Common myeloid progenitor, CD34-positive (primary cell): ENCODE results near the gene PPP2R5D.

Source experiments
- CTCF ChIA-PET: fragments of 350-600 bp; sonication (Branson Sonifier 250); formaldehyde crosslinking; loops from one replicate; lab custom pipeline; 2021; ENCODE audit warnings: antibody characterized with exemption; lab: Charles Lee
- POLR2A ChIA-PET: fragments of 350-600 bp; sonication (Branson Sonifier 250); formaldehyde crosslinking; loops from one replicate; lab custom pipeline; 2021; ENCODE audit warnings: antibody characterized with exemption; lab: Charles Lee
- DNase-seq, 3 donors: peaks; one replicate each; pipeline versions ENCODE4 v3.0.0 to v3.0.0-alpha.2; 2013
- H3K27ac ChIP-seq, 2 experiments: 1 replicate in 1 of 2; 2 replicates in 1 of 2; pipeline ENCODE4 v1.7.0; 2013; ENCODE audit warnings: inconsistent platforms in 2 of 2, low read length in 2 of 2, mild to moderate bottlenecking in 2 of 2, low read depth in 1 of 2, moderate library complexity in 1 of 2; ENCODE audit not compliant: severe bottlenecking in 2 of 2, insufficient read depth in 1 of 2, poor library complexity in 1 of 2
- H3K27me3 ChIP-seq, 5 experiments: replicated peaks in 2 of 5; 1 replicate in 3 of 5; 2 replicates in 2 of 5; pipeline versions ENCODE4 v1.6.1 to v1.7.0; 2013; ENCODE audit warnings: low read length in 4 of 5, mild to moderate bottlenecking in 2 of 5, moderate library complexity in 2 of 5, inconsistent platforms in 1 of 5; ENCODE audit not compliant: insufficient read depth in 5 of 5, control insufficient read depth in 4 of 5
- H3K36me3 ChIP-seq, 4 experiments: 1 replicate in 2 of 4; 2 replicates in 2 of 4; pipeline versions ENCODE4 v1.6.1 to v1.7.0; 2013; ENCODE audit warnings: low read length in 3 of 4, control low read depth in 1 of 4, mild to moderate bottlenecking in 1 of 4; ENCODE audit not compliant: control insufficient read depth in 4 of 4, insufficient read depth in 4 of 4
- H3K4me1 ChIP-seq, 4 experiments: 1 replicate in 3 of 4; 2 replicates in 1 of 4; pipeline versions ENCODE4 v1.6.1 to v1.7.1; 2013; ENCODE audit warnings: low read length in 3 of 4, mild to moderate bottlenecking in 3 of 4, control low read depth in 1 of 4, inconsistent platforms in 1 of 4, moderate library complexity in 1 of 4; ENCODE audit not compliant: control insufficient read depth in 4 of 4, insufficient read depth in 4 of 4; ENCODE audit errors: control extremely low read depth in 1 of 4
- H3K4me3 ChIP-seq, 7 experiments: 1 replicate in 4 of 7; 2 replicates in 3 of 7; pipeline versions ENCODE4 v1.5.1 to v1.7.0; 2013; ENCODE audit warnings: mild to moderate bottlenecking in 7 of 7, low read length in 6 of 7, moderate library complexity in 6 of 7, inconsistent platforms in 2 of 7, low read depth in 2 of 7, control low read depth in 1 of 7; ENCODE audit not compliant: insufficient read depth in 4 of 7, control insufficient read depth in 1 of 7; ENCODE audit errors: extremely low read depth in 1 of 7
- H3K9me3 ChIP-seq, 5 experiments: 1 replicate in 4 of 5; 2 replicates in 1 of 5; pipeline versions ENCODE4 v1.6.1 to v1.7.1; 2013; ENCODE audit warnings: low read length in 4 of 5, mild to moderate bottlenecking in 2 of 5, inconsistent platforms in 1 of 5, low read depth in 1 of 5, moderate library complexity in 1 of 5; ENCODE audit not compliant: control insufficient read depth in 4 of 5, insufficient read depth in 2 of 5; ENCODE audit errors: control extremely low read depth in 1 of 5
- WGBS: methylation state at CpG from one replicate; pipeline ENCODE4 v1.1.5; 2013; ENCODE audit not compliant: insufficient coverage; 5-methylcytosine and 5-hydroxymethylcytosine counted together

The PPP2R5D gene

GRCh38 chr6:42963179-42963854, 21.1 kb upstream of the PPP2R5D start:
- Histone ChIP-seq H3K27ac (no peak overlapping the region), H3K4me3 (no peak overlapping the region), H3K9me3 (no peaks in the 10 kb centered on the region), H3K27me3 (peaks cover 0 to 16% (median 3%) of the 10 kb centered on the region in 5 experiments), H3K4me1 (peaks cover 0 to 17% (median 11%) of the 10 kb centered on the region in 4 experiments), H3K36me3 (peaks cover 8 to 52% (median 30%) of the 10 kb centered on the region in 4 experiments)
- POLR2A ChIA-PET, result no interaction called here
- 96% methylated on average over 5 of the region's 12 CpGs for WGBS
- DNase-seq, result no peak
- CTCF ChIA-PET, result interaction anchor here (0.8 to 3.6 kb wide), 7 partner anchors 11 to 62 kb away, joined by 3 to 15 read pairs (median 8); partner anchors contain the start of genes CNPY3, KLHDC3 and MEA1

GRCh38 chr6:42963855-42964605, 20.3 kb upstream of the PPP2R5D start:
- no peak overlapping the region for H3K27ac ChIP-seq
- peaks cover 0 to 16% (median 3%) of the 10 kb centered on the region in 5 experiments for H3K27me3 ChIP-seq
- no peak overlapping the region for H3K4me3 ChIP-seq
- H3K4me1 ChIP-seq, result peaks cover 0 to 17% (median 11%) of the 10 kb centered on the region in 4 experiments
- DNase-seq, result peak; percentile 44 to 68 (median 66)
- WGBS, result 94% methylated on average over 8 of the region's 9 CpGs
- ChIA-PET CTCF (interaction anchor here (0.8 to 3.6 kb wide), 11 partner anchors 11 to 62 kb away, joined by 3 to 15 read pairs (median 6); partner anchors contain the start of genes CNPY3, KLHDC3, MEA1 and PEX6), POLR2A (no interaction called here)
- no peaks in the 10 kb centered on the region for H3K9me3 ChIP-seq
- H3K36me3 ChIP-seq, result peaks cover 8 to 59% (median 33%) of the 10 kb centered on the region in 4 experiments

GRCh38 chr6:42966571-42966970, 17.8 kb upstream of the PPP2R5D start:
- Histone ChIP-seq H3K27ac (no peak overlapping the region), H3K9me3 (no peaks in the 10 kb centered on the region), H3K27me3 (peaks cover 0 to 1% (median 0%) of the 10 kb centered on the region in 5 experiments), H3K4me3 (no peak overlapping the region), H3K4me1 (peaks cover 7 to 10% (median 8%) of the 10 kb centered on the region in 4 experiments), H3K36me3 (peaks cover 8 to 69% (median 40%) of the 10 kb centered on the region in 4 experiments)
- ChIA-PET POLR2A (no interaction called here), CTCF (interaction anchor here (1.3 to 3.6 kb wide), 4 partner anchors 8 to 65 kb away, joined by 4 to 15 read pairs (median 6); partner anchors contain the start of gene PEX6)
- 88% methylated on average over 4 of the region's 7 CpGs for WGBS
- DNase-seq, result no peak

GRCh38 chr6:42967228-42967627, 17.1 kb upstream of the PPP2R5D start:
- POLR2A ChIA-PET, result no interaction called here

GRCh38 chr6:42968126-42968701, 16.2 kb upstream of the PPP2R5D start:
- POLR2A ChIA-PET, result no interaction called here
- H3K36me3 ChIP-seq, result peaks cover 5 to 64% (median 38%) of the 10 kb centered on the region in 4 experiments

More at GRCh38 chr6:42967228-42967627, 17.1 kb upstream of the PPP2R5D start:
- no peak overlapping the region for H3K27ac ChIP-seq
- no peak for DNase-seq
- H3K27me3 ChIP-seq, result no peaks in the 10 kb centered on the region
- whole genome bisulfite sequencing, result 97% methylated on average over 11 of the region's 11 CpGs
- H3K9me3 ChIP-seq, result no peaks in the 10 kb centered on the region
- CTCF ChIA-PET, result interaction anchor here (1.3 kb wide), 1 partner anchor 44 kb away, joined by 4 read pairs; no protein-coding TSS in a partner anchor
- no peak overlapping the region for H3K4me3 ChIP-seq
- H3K36me3 ChIP-seq, result peaks cover 8 to 69% (median 38%) of the 10 kb centered on the region in 4 experiments
- peaks cover 7 to 16% (median 11%) of the 10 kb centered on the region in 4 experiments for H3K4me1 ChIP-seq

GRCh38 chr6:42968783-42969182, 15.6 kb upstream of the PPP2R5D start:
- no peak overlapping the region for H3K27ac ChIP-seq
- no peak overlapping the region for H3K4me3 ChIP-seq
- H3K36me3 ChIP-seq, result peaks cover 5 to 64% (median 37%) of the 10 kb centered on the region in 4 experiments
- CTCF ChIA-PET, result no interaction called here
- POLR2A ChIA-PET, result interaction anchor here (0.6 kb wide), 1 partner anchor 16 kb away, joined by 5 read pairs; no protein-coding TSS in a partner anchor
- H3K9me3 ChIP-seq, result no peaks in the 10 kb centered on the region
- no peaks in the 10 kb centered on the region for H3K27me3 ChIP-seq
- WGBS, result 77% methylated on average over 3 of the region's 4 CpGs
- H3K4me1 ChIP-seq, result peaks cover 7 to 16% (median 11%) of the 10 kb centered on the region in 4 experiments
- no peak for DNase-seq

More at GRCh38 chr6:42968126-42968701, 16.2 kb upstream of the PPP2R5D start:
- Histone ChIP-seq H3K4me3 (no peak overlapping the region), H3K4me1 (peaks cover 7 to 16% (median 11%) of the 10 kb centered on the region in 4 experiments), H3K9me3 (no peaks in the 10 kb centered on the region), H3K27me3 (no peaks in the 10 kb centered on the region), H3K27ac (no peak overlapping the region)
- no peak for DNase-seq
- 94% methylated on average over 3 of the region's 12 CpGs for WGBS
- CTCF ChIA-PET, result no interaction called here
